A673 (cell line): ENCODE results near the gene PPARA. TPM values are rescaled to one million over a fixed set of nuclear protein-coding genes. Genes with fewer than 3 reads are reported as not detected.

Experiments used
- BruUV-seq: library from RNA; stranded (reverse); fragments of 400-500 nt; replicated peaks from 2 replicates; lab custom pipeline; 2021; lab: Mats Ljungman, UMichigan
- CTCF ChIA-PET: fragments of 300-600 bp; sonication (Branson Sonifier 250); formaldehyde crosslinking; loops from one replicate; lab custom pipeline; 2022; ENCODE audit warnings: antibody characterized with exemption; lab: Charles Lee
- POLR2A ChIA-PET: fragments of 300-600 bp; sonication (Branson Sonifier 250); formaldehyde crosslinking; loops from one replicate; lab custom pipeline; 2022; ENCODE audit warnings: antibody characterized with exemption; ENCODE audit not compliant: low non-redundant PET; lab: Charles Lee
- DNase-seq: peaks from one replicate; pipeline ENCODE4 v3.0.0-alpha.2; 2015; ENCODE audit warnings: low spot score
- H3K27ac ChIP-seq: fragments of 200-600 bp; sonication (generic); 2 replicates; pipeline ENCODE4 v1.5.1; 2016; ENCODE audit warnings: mixed run types, low read depth, mild to moderate bottlenecking, mixed read lengths, antibody characterized with exemption, low read length; ENCODE audit not compliant: poor library complexity, severe bottlenecking
- H3K27me3 ChIP-seq: fragments of 200-600 bp; sonication (generic); replicated peaks from 2 replicates; pipeline ENCODE4 v1.6.1; 2017; ENCODE audit warnings: mixed run types, low read depth, mild to moderate bottlenecking, mixed read lengths, antibody characterized with exemption, low read length; ENCODE audit not compliant: insufficient read depth, poor library complexity
- H3K36me3 ChIP-seq: fragments of 200-600 bp; sonication (generic); 2 replicates; pipeline ENCODE4 v1.6.1; 2016; ENCODE audit warnings: mixed run types, mild to moderate bottlenecking, mixed read lengths, antibody characterized with exemption, low read length; ENCODE audit not compliant: insufficient read depth, poor library complexity, severe bottlenecking
- H3K4me1 ChIP-seq: fragments of 200-600 bp; sonication (generic); 2 replicates; pipeline ENCODE4 v1.6.1; 2017; ENCODE audit warnings: mixed run types, mild to moderate bottlenecking, mixed read lengths, antibody characterized with exemption, low read length; ENCODE audit not compliant: insufficient read depth, poor library complexity, severe bottlenecking
- H3K4me3 ChIP-seq: fragments of 200-600 bp; sonication (generic); 2 replicates; pipeline ENCODE4 v1.5.1; 2016; ENCODE audit warnings: low read depth, mixed run types, mild to moderate bottlenecking, mixed read lengths, low read length; ENCODE audit not compliant: poor library complexity, severe bottlenecking
- H3K9me3 ChIP-seq: fragments of 200-600 bp; sonication (generic); 2 replicates; pipeline ENCODE4 v1.6.1; 2016; ENCODE audit warnings: mixed run types, low read depth, mild to moderate bottlenecking, mixed read lengths, antibody characterized with exemption, low read length; ENCODE audit not compliant: poor library complexity, severe bottlenecking
- EZH2 ChIP-seq: fragments of 200-600 bp; sonication (generic); IDR thresholded peaks from 2 replicates; pipeline ENCODE4 v1.6.1; 2017; ENCODE audit warnings: borderline replicate concordance, low read depth, mild to moderate bottlenecking, mixed read lengths, antibody characterized with exemption, low read length; ENCODE audit not compliant: poor library complexity, severe bottlenecking
- intact Hi-C: fragments of 100-400 bp; cut with micrococcal nuclease; formaldehyde crosslinking; loops from one replicate; pipeline ENCODE4 v1.10.0; 2022; ENCODE audit not compliant: unreplicated experiment
- total RNA-seq: library from RNA; stranded (reverse); gene quantifications from 2 replicates; pipeline ENCODE4 v1.2.3, GENCODE V29; 2021
- TF ChIP-seq, protein P1 (sequence below): fragments of 300-800, 200-600 bp; sonication (generic); conservative IDR thresholded peaks from 2 replicates; pipeline ENCODE4 v1.5.1; 2017; ENCODE audit warnings: low read depth, mild to moderate bottlenecking, antibody characterized with exemption, low read length, moderate library complexity, mixed read lengths

PPARA gene
- total RNA-seq, 1 experiment from 2014 or later, result 2.0 TPM

DNA sequence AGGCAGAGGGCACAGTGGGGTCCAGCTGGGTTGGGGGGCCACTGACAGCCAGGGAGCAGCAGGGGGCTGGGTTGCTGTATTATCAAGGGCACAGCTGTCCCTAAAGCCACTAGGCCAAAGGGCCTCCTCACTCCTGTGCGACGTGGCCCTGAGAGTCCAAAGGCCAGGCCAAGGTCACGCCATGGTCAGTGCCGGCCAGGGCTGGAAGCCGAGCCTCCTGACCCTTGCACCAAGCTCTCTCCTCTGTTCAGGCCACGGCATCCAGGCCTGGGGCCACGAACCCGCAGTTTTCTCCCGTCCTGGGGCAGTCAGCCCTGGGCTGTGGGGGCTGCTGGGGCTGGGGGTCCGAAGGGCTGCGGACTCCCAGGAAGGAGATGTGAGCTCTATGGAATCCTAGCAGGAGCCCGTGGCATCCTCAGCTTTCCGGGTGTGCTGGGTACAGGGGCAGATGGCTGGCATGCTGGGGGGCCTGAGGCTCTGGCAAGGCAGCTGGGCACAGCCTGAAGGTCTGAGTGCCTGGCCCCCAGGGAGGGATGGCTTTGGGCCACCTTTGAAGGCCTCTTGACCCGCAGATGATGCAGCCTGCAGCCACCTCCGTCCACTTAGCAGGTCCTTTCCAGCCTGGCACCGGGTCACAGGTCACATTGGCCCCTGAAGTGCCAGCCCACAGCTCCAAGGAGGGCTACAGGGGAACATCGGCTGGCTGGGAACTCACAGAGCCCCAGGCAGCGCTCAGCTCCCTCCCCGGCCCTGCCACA lies 17.3 kb upstream of the PPARA start:
- Histone ChIP-seq H3K9me3 (no peaks in the 10 kb centered on the region), H3K27me3 (no peaks in the 10 kb centered on the region), H3K36me3 (no peaks in the 10 kb centered on the region), H3K27ac (no peak overlapping the region), H3K4me1 (no peaks in the 10 kb centered on the region), H3K4me3 (no peak overlapping the region)
- no peak for DNase-seq
- CTCF ChIA-PET, result no interaction called here
- intact Hi-C loops, result no loop called here
- TF ChIP-seq, protein P1, sequence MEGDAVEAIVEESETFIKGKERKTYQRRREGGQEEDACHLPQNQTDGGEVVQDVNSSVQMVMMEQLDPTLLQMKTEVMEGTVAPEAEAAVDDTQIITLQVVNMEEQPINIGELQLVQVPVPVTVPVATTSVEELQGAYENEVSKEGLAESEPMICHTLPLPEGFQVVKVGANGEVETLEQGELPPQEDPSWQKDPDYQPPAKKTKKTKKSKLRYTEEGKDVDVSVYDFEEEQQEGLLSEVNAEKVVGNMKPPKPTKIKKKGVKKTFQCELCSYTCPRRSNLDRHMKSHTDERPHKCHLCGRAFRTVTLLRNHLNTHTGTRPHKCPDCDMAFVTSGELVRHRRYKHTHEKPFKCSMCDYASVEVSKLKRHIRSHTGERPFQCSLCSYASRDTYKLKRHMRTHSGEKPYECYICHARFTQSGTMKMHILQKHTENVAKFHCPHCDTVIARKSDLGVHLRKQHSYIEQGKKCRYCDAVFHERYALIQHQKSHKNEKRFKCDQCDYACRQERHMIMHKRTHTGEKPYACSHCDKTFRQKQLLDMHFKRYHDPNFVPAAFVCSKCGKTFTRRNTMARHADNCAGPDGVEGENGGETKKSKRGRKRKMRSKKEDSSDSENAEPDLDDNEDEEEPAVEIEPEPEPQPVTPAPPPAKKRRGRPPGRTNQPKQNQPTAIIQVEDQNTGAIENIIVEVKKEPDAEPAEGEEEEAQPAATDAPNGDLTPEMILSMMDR, result no peak
- TF ChIP-seq EZH2, result no peak
- POLR2A ChIA-PET, result no interaction called here
- BruUV-seq, result no TSS peak

DNA sequence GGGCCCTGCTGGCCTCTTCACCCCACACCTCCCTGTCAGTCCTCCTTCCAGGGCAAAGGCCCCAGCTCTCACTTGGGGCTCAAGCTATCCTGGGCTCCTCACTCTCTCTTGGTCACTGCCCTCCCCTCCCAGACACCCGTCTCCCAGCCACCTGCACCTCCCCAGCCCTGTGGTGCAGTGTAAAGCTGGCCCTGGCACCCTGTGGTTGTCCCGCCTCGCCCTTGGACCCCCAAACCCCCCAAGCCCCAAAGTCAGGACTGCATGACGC lies 16.8 kb upstream of the PPARA start:
- POLR2A ChIA-PET, result no interaction called here

DNA sequence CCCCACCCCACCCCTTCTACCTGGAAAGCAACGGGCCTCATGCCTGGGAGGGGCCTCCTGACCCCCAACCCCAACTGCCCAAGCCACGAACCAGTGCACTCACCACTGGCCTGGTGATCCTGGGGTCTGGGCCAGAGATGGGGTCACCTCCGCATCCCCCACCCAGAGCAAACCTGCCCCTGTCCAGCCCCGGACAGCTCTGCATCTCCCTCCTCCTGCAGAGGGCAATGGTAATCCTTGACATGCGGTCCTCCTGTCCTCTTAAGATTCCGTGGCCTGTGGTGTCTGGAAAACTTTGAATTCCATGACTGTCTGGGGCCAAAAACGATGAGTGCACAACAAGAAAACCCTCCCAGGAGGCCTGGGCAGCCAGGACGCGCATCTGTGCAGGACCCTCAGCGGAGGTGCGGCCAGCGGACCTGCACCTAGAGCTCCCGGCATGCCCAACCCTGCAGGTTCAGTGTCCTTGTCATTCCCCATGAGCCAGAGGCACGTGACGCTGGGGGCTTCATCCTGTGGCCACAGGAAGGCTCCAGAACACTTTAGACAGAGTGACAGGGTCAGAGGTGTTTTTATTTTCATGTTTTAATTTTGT lies 16.1 kb upstream of the PPARA start:
- Histone ChIP-seq H3K4me3 (no peak overlapping the region), H3K36me3 (no peaks in the 10 kb centered on the region), H3K27me3 (no peaks in the 10 kb centered on the region), H3K9me3 (no peaks in the 10 kb centered on the region), H3K27ac (no peak overlapping the region), H3K4me1 (no peaks in the 10 kb centered on the region)
- no peak for DNase-seq
- no TSS peak for BruUV-seq
- TF ChIP-seq EZH2, result no peak
- TF ChIP-seq, protein P1, result no peak
- CTCF ChIA-PET, result no interaction called here
- intact Hi-C loops, result no loop called here
- POLR2A ChIA-PET, result no interaction called here

More for the DNA sequence above, 16.8 kb upstream of the PPARA start:
- CTCF ChIA-PET, result no interaction called here
- no peak for DNase-seq
- Histone ChIP-seq H3K36me3 (no peaks in the 10 kb centered on the region), H3K4me3 (no peak overlapping the region), H3K27ac (no peak overlapping the region), H3K27me3 (no peaks in the 10 kb centered on the region), H3K4me1 (no peaks in the 10 kb centered on the region), H3K9me3 (no peaks in the 10 kb centered on the region)
- intact Hi-C loops, result no loop called here
- BruUV-seq, result no TSS peak
- TF ChIP-seq, protein P1, result no peak
- TF ChIP-seq EZH2, result no peak
